ENCODE results near the gene EYA2.
"Not testable (repeated sequence)": the region's sequence is repeated elsewhere in the genome, so short reads cannot be mapped to it uniquely, and the experiment has no call there.

EYA2 gene

GRCh38 chr20:46920114-46920513, 25.5 kb downstream of the EYA2 start:
- Histone ChIP-seq H3K36me3 (ENCODE audit: control insufficient read depth, insufficient read depth, low read length) (no peaks in the 10 kb centered on the region), H3K27ac (ENCODE audit: low read depth, low read length) (no peak overlapping the region), H3K27me3 (ENCODE audit: control insufficient read depth, insufficient read depth, low read length) (peaks cover 2% of the 10 kb centered on the region), H3K4me1 (ENCODE audit: control insufficient read depth, insufficient read depth, low read length) (no peaks in the 10 kb centered on the region), H3K9ac (ENCODE audit: low read length) (no peak overlapping the region), H3K4me3 (ENCODE audit: low read length) (no peak overlapping the region)

DNA sequence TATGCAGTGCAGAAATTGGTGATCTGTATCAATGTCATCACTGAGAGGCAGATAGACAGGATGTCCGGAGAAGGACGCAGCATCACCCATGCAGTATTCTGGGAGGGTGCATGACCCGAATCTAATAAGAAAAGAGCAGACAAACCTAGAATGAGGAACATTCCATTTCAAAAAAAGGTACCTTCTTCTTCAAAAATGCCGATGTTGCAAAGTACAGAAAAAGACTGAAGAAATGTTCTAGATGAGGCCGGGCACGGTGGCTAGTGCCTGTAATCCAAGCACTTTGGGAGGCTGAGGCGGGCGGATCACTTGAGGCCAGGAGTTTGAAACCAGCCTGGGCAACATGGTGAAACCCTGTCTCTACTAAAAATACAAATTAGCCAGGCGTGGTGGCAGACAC, 28.2 kb downstream of the EYA2 start:
- H3K4me3 ChIP-seq (ENCODE audit: low read length); H3K27ac ChIP-seq (ENCODE audit: low read depth, low read length); H3K36me3 ChIP-seq (ENCODE audit: control insufficient read depth, insufficient read depth, low read length); H3K9ac ChIP-seq (ENCODE audit: low read length); H3K4me1 ChIP-seq (ENCODE audit: control insufficient read depth, insufficient read depth, low read length); H3K27me3 ChIP-seq (ENCODE audit: control insufficient read depth, insufficient read depth, low read length): not testable (repeated sequence)

GRCh38 chr20:46923550-46923949, 28.9 kb downstream of the EYA2 start:
- Histone ChIP-seq H3K4me1 (ENCODE audit: control insufficient read depth, insufficient read depth, low read length) (no peaks in the 10 kb centered on the region), H3K9ac (ENCODE audit: low read length) (no peak overlapping the region)

DNA sequence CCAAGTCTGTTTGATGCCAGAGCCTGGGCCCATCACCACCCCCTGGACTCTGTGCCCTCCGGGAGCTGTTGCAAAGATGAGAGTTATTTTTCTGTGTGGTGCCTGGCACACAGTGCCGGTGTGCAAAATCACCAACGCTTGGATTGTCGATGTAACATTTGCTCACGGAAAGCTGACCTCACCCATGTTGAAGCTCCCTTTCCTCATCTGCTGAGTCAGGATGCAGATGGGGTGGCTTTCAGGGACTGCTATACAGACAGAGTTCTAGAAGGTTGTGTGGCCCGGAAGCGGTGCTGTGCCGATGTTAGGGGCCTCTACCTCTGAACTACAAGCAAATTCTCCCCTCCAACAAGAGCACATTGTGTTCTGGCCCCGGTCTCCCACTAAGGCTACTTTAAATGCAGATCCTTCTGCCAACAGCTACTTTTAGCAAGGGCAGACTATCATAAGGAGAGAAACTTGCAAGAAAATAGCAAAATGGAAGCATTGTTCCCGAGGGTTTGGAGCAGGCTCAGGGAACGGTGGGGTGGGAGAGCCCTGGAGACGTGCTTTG, 34.0 kb downstream of the EYA2 start:
- Histone ChIP-seq H3K9ac (ENCODE audit: low read length) (no peak overlapping the region), H3K27ac (ENCODE audit: low read depth, low read length) (no peak overlapping the region), H3K4me1 (ENCODE audit: control insufficient read depth, insufficient read depth, low read length) (no peaks in the 10 kb centered on the region), H3K4me3 (ENCODE audit: low read length) (no peak overlapping the region), H3K36me3 (ENCODE audit: control insufficient read depth, insufficient read depth, low read length) (no peaks in the 10 kb centered on the region), H3K27me3 (ENCODE audit: control insufficient read depth, insufficient read depth, low read length) (peaks cover 2% of the 10 kb centered on the region)

More at GRCh38 chr20:46923550-46923949, 28.9 kb downstream of the EYA2 start:
- H3K4me3 ChIP-seq (ENCODE audit: low read length): no peak overlapping the region
- no peak overlapping the region for H3K27ac ChIP-seq (ENCODE audit: low read depth, low read length)
- no peaks in the 10 kb centered on the region for H3K36me3 ChIP-seq (ENCODE audit: control insufficient read depth, insufficient read depth, low read length)
- peaks cover 2% of the 10 kb centered on the region for H3K27me3 ChIP-seq (ENCODE audit: control insufficient read depth, insufficient read depth, low read length)

GRCh38 chr20:46929902-46930301, 35.3 kb downstream of the EYA2 start:
- Histone ChIP-seq H3K4me3 (ENCODE audit: low read length) (no peak overlapping the region), H3K9ac (ENCODE audit: low read length) (no peak overlapping the region), H3K36me3 (ENCODE audit: control insufficient read depth, insufficient read depth, low read length) (no peaks in the 10 kb centered on the region), H3K4me1 (ENCODE audit: control insufficient read depth, insufficient read depth, low read length) (no peaks in the 10 kb centered on the region), H3K27ac (ENCODE audit: low read depth, low read length) (no peak overlapping the region), H3K27me3 (ENCODE audit: control insufficient read depth, insufficient read depth, low read length) (peaks cover 2% of the 10 kb centered on the region)

GRCh38 chr20:46930640-46931339, 36.1 kb downstream of the EYA2 start:
- no peaks in the 10 kb centered on the region for H3K36me3 ChIP-seq (ENCODE audit: control insufficient read depth, insufficient read depth, low read length)
- H3K9ac ChIP-seq (ENCODE audit: low read length): no peak overlapping the region
- no peak overlapping the region for H3K4me3 ChIP-seq (ENCODE audit: low read length)
- H3K27ac ChIP-seq (ENCODE audit: low read depth, low read length): no peak overlapping the region
- peaks cover 2% of the 10 kb centered on the region for H3K27me3 ChIP-seq (ENCODE audit: control insufficient read depth, insufficient read depth, low read length)
- H3K4me1 ChIP-seq (ENCODE audit: control insufficient read depth, insufficient read depth, low read length): no peaks in the 10 kb centered on the region

DNA sequence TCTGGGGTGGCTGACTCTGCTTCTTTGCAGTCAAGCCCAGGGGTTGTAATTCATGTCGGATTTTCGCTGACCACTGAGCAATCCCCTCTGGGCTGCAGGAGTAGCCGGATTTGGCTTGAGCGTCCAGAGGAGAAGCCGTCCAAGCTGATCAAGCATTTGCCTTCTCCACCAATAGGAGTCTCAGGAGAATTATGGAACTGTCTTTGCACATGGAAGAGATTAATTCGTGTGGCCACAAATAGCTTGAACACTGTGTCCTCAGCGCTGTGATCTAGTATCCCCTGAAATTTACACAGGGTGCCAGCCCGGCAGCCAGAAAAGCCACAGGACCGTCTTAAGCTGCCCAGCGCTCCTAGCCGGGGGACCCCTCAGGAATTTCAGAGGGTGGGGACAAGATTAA, 37.1 kb downstream of the EYA2 start:
- H3K27ac ChIP-seq (ENCODE audit: low read depth, low read length): no peak overlapping the region
- no peaks in the 10 kb centered on the region for H3K36me3 ChIP-seq (ENCODE audit: control insufficient read depth, insufficient read depth, low read length)
- no peak overlapping the region for H3K9ac ChIP-seq (ENCODE audit: low read length)
- peaks cover 2% of the 10 kb centered on the region for H3K27me3 ChIP-seq (ENCODE audit: control insufficient read depth, insufficient read depth, low read length)
- no peaks in the 10 kb centered on the region for H3K4me1 ChIP-seq (ENCODE audit: control insufficient read depth, insufficient read depth, low read length)
- no peak overlapping the region for H3K4me3 ChIP-seq (ENCODE audit: low read length)

GRCh38 chr20:46932439-46932838, 37.8 kb downstream of the EYA2 start:
- not testable (repeated sequence) for H3K27ac ChIP-seq (ENCODE audit: low read depth, low read length); H3K4me1 ChIP-seq (ENCODE audit: control insufficient read depth, insufficient read depth, low read length); H3K4me3 ChIP-seq (ENCODE audit: low read length); H3K36me3 ChIP-seq (ENCODE audit: control insufficient read depth, insufficient read depth, low read length); H3K9ac ChIP-seq (ENCODE audit: low read length); H3K27me3 ChIP-seq (ENCODE audit: control insufficient read depth, insufficient read depth, low read length)

GRCh38 chr20:46933150-46933549, 38.5 kb downstream of the EYA2 start:
- Histone ChIP-seq H3K9ac (ENCODE audit: low read length) (no peak overlapping the region), H3K36me3 (ENCODE audit: control insufficient read depth, insufficient read depth, low read length) (no peaks in the 10 kb centered on the region), H3K4me3 (ENCODE audit: low read length) (no peak overlapping the region), H3K27ac (ENCODE audit: low read depth, low read length) (no peak overlapping the region), H3K4me1 (ENCODE audit: control insufficient read depth, insufficient read depth, low read length) (no peaks in the 10 kb centered on the region), H3K27me3 (ENCODE audit: control insufficient read depth, insufficient read depth, low read length) (peaks cover 2% of the 10 kb centered on the region)

- H3K36me3 ChIP-seq (ENCODE audit: control insufficient read depth, insufficient read depth, low read length): no peaks in the 10 kb centered on the region
- no peak overlapping the region for H3K4me3 ChIP-seq (ENCODE audit: low read length)
- no peaks in the 10 kb centered on the region for H3K4me1 ChIP-seq (ENCODE audit: control insufficient read depth, insufficient read depth, low read length)
- no peak overlapping the region for H3K9ac ChIP-seq (ENCODE audit: low read length)
- H3K27me3 ChIP-seq (ENCODE audit: control insufficient read depth, insufficient read depth, low read length): peaks cover 2% of the 10 kb centered on the region
- no peak overlapping the region for H3K27ac ChIP-seq (ENCODE audit: low read depth, low read length)
Observed at GRCh38 chr20:46934746-46935287, 40.2 kb downstream of the EYA2 start.

DNA sequence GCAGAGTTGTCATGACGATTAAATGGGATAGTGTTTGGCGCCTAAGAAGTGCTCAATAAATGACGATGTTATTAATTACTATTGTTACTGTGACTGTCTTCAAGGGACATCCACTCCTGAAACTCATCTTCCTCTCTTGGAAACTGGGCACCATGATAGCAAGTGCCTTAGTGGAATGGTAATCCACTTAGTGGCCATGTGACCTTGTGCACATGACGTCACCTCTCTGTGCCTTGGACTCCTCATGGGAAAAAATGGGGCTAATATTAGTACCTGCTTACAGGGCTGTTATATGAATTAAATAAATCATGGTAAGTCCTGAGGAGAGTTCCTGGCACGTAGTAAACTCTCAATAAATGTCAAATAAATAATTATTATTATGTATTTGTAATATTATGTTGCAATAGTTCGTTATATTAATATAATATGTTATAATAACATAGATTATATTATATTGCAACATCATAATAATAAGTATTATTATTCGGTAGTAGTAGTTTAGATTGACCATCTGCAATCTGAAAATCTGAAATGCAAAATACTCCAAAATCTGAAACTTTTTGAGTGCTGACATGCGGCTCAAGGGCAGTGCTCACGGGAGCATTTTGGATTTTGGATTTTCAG, 40.9 kb downstream of the EYA2 start:
- Histone ChIP-seq H3K27ac (ENCODE audit: low read depth, low read length) (no peak overlapping the region), H3K4me1 (ENCODE audit: control insufficient read depth, insufficient read depth, low read length) (no peaks in the 10 kb centered on the region), H3K4me3 (ENCODE audit: low read length) (no peak overlapping the region), H3K9ac (ENCODE audit: low read length) (no peak overlapping the region), H3K27me3 (ENCODE audit: control insufficient read depth, insufficient read depth, low read length) (peaks cover 2% of the 10 kb centered on the region), H3K36me3 (ENCODE audit: control insufficient read depth, insufficient read depth, low read length) (no peaks in the 10 kb centered on the region)

DNA sequence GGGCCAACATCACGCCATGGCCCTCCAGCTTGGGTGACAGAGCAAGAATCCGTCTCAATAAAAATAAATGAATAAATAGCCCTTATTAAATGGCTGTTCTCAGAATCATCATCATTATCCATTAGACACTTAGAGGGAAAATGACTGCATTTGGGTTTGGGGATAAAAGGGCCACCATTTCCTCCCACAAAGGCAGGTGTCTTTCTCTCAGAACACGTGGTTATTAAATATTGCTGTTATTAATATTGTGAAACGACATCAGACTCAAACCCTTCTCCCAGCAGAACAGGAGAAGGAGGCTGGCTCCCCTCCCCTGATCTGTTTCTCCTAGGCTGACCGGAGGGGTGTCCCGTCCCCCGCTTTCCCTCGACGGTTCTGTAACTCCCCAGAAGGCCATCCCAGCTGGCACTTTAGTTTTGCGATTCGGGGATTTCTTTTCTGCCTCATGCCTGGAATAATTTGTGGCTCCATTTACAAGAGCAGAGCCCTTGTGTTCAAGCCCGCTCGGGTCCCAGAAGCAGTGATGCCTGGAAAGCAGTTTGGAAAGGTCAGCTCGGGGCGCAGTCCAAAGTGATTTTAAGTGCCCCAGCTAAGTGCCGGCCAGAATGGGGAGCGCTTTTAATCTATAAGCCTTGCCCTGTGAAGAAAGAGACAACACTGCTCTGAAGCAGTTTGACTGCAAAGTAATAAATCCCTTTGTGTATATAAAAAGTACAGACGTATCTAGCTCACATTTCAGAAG, 41.9 kb downstream of the EYA2 start:
- peaks cover 2% of the 10 kb centered on the region for H3K27me3 ChIP-seq (ENCODE audit: control insufficient read depth, insufficient read depth, low read length)
- no peak overlapping the region for H3K9ac ChIP-seq (ENCODE audit: low read length)
- H3K36me3 ChIP-seq (ENCODE audit: control insufficient read depth, insufficient read depth, low read length): no peaks in the 10 kb centered on the region
- no peak overlapping the region for H3K27ac ChIP-seq (ENCODE audit: low read depth, low read length)
- no peaks in the 10 kb centered on the region for H3K4me1 ChIP-seq (ENCODE audit: control insufficient read depth, insufficient read depth, low read length)
- no peak overlapping the region for H3K4me3 ChIP-seq (ENCODE audit: low read length)

All from rectal smooth muscle tissue (tissue), 1 donor.